CD8-positive, alpha-beta memory T cell (primary cell): ENCODE measurements around the gene RCAN1. TPM values are rescaled to one million over a fixed set of nuclear protein-coding genes. Genes with fewer than 3 reads are reported as not detected.
"Not testable (repeated sequence)": the region's sequence is repeated elsewhere in the genome, so short reads cannot be mapped to it uniquely, and the experiment has no call there.

Experiments
- CTCF ChIA-PET: fragments of 350-600 bp; sonication (Branson Sonifier 250); formaldehyde crosslinking; loops from one replicate; lab custom pipeline; 2021; ENCODE audit warnings: antibody characterized with exemption; lab: Charles Lee
- POLR2A ChIA-PET: fragments of 350-600 bp; sonication (Branson Sonifier 250); formaldehyde crosslinking; loops from one replicate; lab custom pipeline; 2021; ENCODE audit warnings: antibody characterized with exemption; lab: Charles Lee
- DNase-seq, 5 donors: peaks; one replicate each; pipeline versions ENCODE4 v3.0.0 to v3.0.0-alpha.2; 2020 to 2022; ENCODE audit warnings: mixed read lengths in 1 of 5
- H3K27ac ChIP-seq: one replicate; pipeline ENCODE4 v1.7.0; 2013; ENCODE audit warnings: low read depth, mild to moderate bottlenecking, low read length, moderate library complexity
- H3K27me3 ChIP-seq: 2 replicates; pipeline ENCODE4 v1.7.0; 2013; ENCODE audit warnings: low read length, mild to moderate bottlenecking; ENCODE audit not compliant: insufficient read depth, poor library complexity, severe bottlenecking
- H3K36me3 ChIP-seq: 2 replicates; pipeline ENCODE4 v1.7.0; 2013; ENCODE audit warnings: mild to moderate bottlenecking, low read length, moderate library complexity; ENCODE audit not compliant: insufficient read depth
- H3K4me1 ChIP-seq: 2 replicates; pipeline ENCODE4 v1.7.0; 2013; ENCODE audit warnings: mild to moderate bottlenecking, low read length, moderate library complexity; ENCODE audit not compliant: insufficient read depth
- H3K4me3 ChIP-seq: 2 replicates; pipeline ENCODE4 v1.7.0; 2013; ENCODE audit warnings: mild to moderate bottlenecking, low read length
- H3K9me3 ChIP-seq: 2 replicates; pipeline ENCODE4 v1.7.0; 2013; ENCODE audit warnings: mild to moderate bottlenecking, low read length
- H3K27ac Mint-ChIP-seq, 8 donors: one replicate each; pipeline ENCODE4 v1.8.0; 2020 to 2021; ENCODE audit warnings: mixed read lengths in 8 of 8, mild to moderate bottlenecking in 6 of 8, inconsistent platforms in 3 of 8, moderate library complexity in 3 of 8
- H3K27me3 Mint-ChIP-seq, 2 donors: one replicate each; pipeline ENCODE4 v1.8.0; 2020 to 2021; ENCODE audit warnings: mixed read lengths in 2 of 2, mild to moderate bottlenecking in 1 of 2, moderate library complexity in 1 of 2
- H3K36me3 Mint-ChIP-seq, 3 donors: one replicate each; pipeline ENCODE4 v1.8.0; 2020 to 2021; ENCODE audit warnings: mixed read lengths in 3 of 3, inconsistent platforms in 1 of 3, mild to moderate bottlenecking in 1 of 3
- H3K4me1 Mint-ChIP-seq, 3 donors: one replicate each; pipeline ENCODE4 v1.8.0; 2020 to 2021; ENCODE audit warnings: mixed read lengths in 3 of 3, inconsistent platforms in 1 of 3, mild to moderate bottlenecking in 1 of 3
- H3K4me3 Mint-ChIP-seq, 7 donors: one replicate each; pipeline ENCODE4 v1.8.0; 2020 to 2021; ENCODE audit warnings: mixed read lengths in 7 of 7, mild to moderate bottlenecking in 6 of 7, moderate library complexity in 4 of 7, inconsistent platforms in 2 of 7
- H3K9me3 Mint-ChIP-seq, 5 donors: one replicate each; pipeline ENCODE4 v1.8.0; 2020 to 2022; ENCODE audit warnings: mixed read lengths in 5 of 5, mild to moderate bottlenecking in 3 of 5, moderate library complexity in 2 of 5, inconsistent platforms in 1 of 5
- polyA plus RNA-seq: library from polyadenylated mRNA; unstranded; fragments of 300-500 nt; fragmentation: Illumina TruSeq; gene quantifications from one replicate; pipeline ENCODE4 v1.2.3, GENCODE V29; 2021
- total RNA-seq, 2 experiments: library from RNA; stranded (reverse); gene quantifications; one replicate each; pipeline ENCODE4 v1.2.3, GENCODE V29; 2021

The RCAN1 gene
- total and polyA plus RNA-seq, 3 experiments from 2014 or later, result 16.0 to 19.6 (median 16.9) TPM

DNA sequence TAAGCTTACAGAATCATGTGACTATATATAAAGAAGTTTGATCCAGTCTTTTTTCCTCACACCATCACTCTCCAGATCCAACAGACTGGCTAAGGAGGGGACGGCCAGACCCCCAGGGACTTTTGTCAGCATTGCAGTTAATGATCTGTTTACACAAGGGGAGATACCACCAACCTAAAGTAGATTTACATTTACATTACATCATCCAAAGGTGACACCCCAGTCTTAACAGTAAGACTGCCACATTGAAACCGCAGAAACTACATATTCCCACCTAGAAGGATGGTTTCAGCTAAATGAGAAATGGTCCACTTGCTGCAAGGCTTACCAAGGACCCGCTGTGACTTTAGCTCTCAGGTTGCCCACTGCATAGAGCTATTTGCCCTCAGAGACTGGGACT, 3.4 kb downstream of the RCAN1 start:
- no peak overlapping the region for H3K4me3 ChIP-seq
- H3K27ac Mint-ChIP-seq, result no peak overlapping the region
- H3K27me3 ChIP-seq, result no peaks in the 10 kb centered on the region
- peaks cover 14% of the 10 kb centered on the region for H3K4me1 ChIP-seq
- no peaks in the 10 kb centered on the region for H3K9me3 ChIP-seq
- no peaks in the 10 kb centered on the region for H3K27me3 Mint-ChIP-seq
- peak overlapping the region in 1 of 7 donors; percentile 43 for H3K4me3 Mint-ChIP-seq
- H3K36me3 ChIP-seq, result no peaks in the 10 kb centered on the region
- ChIA-PET POLR2A (no interaction called here), CTCF (interaction anchor here (1.0 kb wide), 1 partner anchor 11 kb away, joined by 3 read pairs; no protein-coding TSS in a partner anchor)
- H3K27ac ChIP-seq, result no peak overlapping the region
- H3K4me1 Mint-ChIP-seq, result peaks cover 14 to 36% (median 29%) of the 10 kb centered on the region in 3 donors
- DNase-seq, result no peak
- no peaks in the 10 kb centered on the region for H3K9me3 Mint-ChIP-seq
- peaks cover 0 to 3% (median 0%) of the 10 kb centered on the region in 3 donors for H3K36me3 Mint-ChIP-seq

DNA sequence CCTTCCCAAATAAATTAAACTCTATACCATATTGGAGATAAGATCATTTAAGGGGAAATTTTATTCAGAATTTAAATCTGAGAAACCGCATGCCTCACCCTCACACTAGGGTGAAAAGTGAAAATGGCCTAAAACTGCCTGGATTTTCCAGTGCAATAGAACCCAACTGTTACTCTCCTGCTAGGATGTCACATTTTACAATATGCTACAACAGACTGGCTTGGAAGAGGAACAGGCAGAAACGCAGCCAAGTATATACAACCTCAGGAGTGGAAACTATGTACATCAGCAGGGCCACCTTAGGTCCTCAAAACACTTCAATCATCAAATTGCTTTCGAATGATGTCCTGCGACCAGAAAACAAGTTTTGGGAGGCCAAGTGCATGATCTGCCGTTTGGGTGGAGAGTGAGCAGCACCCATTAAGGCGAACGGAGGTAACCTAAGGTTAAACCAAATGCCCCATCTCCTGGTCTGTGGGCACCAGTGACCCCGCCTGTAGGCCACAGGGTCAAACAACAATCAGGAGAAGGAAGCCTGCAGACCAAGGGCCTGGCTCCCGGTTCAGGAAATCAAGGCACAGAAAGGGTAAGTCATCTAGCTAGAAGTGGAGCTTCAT, 4.9 kb downstream of the RCAN1 start:
- no peak for DNase-seq
- H3K27ac ChIP-seq, result no peak overlapping the region
- Mint-ChIP-seq H3K27me3 (no peaks in the 10 kb centered on the region), H3K4me1 (peaks cover 12 to 29% (median 24%) of the 10 kb centered on the region in 3 donors), H3K9me3 (no peaks in the 10 kb centered on the region), H3K27ac (no peak overlapping the region), H3K36me3 (peaks cover 0 to 3% (median 0%) of the 10 kb centered on the region in 3 donors), H3K4me3 (peak overlapping the region in 1 of 7 donors; percentile 54)
- ChIA-PET CTCF (no interaction called here), POLR2A (no interaction called here)
- peaks cover 6% of the 10 kb centered on the region for H3K4me1 ChIP-seq
- no peaks in the 10 kb centered on the region for H3K9me3 ChIP-seq
- no peaks in the 10 kb centered on the region for H3K27me3 ChIP-seq
- no peaks in the 10 kb centered on the region for H3K36me3 ChIP-seq
- no peak overlapping the region for H3K4me3 ChIP-seq

DNA sequence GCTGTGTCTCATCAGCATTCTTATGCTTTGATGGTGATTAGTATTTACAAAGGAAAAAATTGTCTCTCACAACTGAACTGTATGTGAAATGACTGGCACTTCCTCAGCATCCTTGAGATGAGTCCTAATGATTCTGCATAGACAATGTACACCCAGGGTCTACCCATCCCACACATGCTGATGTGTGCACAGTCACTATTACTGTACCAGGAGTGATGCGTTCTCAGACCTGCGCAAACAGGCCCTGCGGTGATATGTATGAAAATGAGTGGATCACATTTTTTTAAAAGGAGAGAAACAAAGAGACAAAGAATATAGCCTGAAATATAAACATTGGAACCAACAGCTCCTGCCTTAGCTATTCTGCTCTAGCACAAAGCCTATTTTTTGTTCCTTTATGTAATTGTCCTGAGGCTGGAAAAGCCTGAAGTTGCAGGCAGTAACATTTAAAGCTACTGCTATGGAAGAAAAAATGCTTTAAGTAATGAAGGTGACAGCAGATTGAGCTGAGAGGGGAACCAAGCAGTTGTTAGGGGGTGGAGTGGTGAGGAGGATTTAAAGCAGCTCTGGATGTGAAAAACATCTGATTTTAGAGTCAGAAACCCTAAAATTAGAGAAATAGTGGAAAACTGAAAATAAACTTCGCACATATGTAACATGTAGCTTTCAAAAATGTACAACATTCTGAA, 5.5 kb downstream of the RCAN1 start:
- H3K36me3 ChIP-seq, result no peaks in the 10 kb centered on the region
- ChIA-PET CTCF (interaction anchor here (1.4 kb wide), 1 partner anchor 262 kb away, joined by 3 read pairs; no protein-coding TSS in a partner anchor), POLR2A (no interaction called here)
- H3K27ac ChIP-seq, result no peak overlapping the region
- no peak overlapping the region for H3K4me3 Mint-ChIP-seq
- DNase-seq, result no peak
- no peaks in the 10 kb centered on the region for H3K9me3 ChIP-seq
- H3K36me3 Mint-ChIP-seq, result peaks cover 0 to 3% (median 0%) of the 10 kb centered on the region in 3 donors
- H3K27ac Mint-ChIP-seq, result no peak overlapping the region
- H3K9me3 Mint-ChIP-seq, result no peaks in the 10 kb centered on the region
- H3K4me1 ChIP-seq, result peaks cover 6% of the 10 kb centered on the region
- H3K4me3 ChIP-seq, result no peak overlapping the region
- peaks cover 12 to 29% (median 24%) of the 10 kb centered on the region in 3 donors for H3K4me1 Mint-ChIP-seq
- H3K27me3 Mint-ChIP-seq, result no peaks in the 10 kb centered on the region
- no peaks in the 10 kb centered on the region for H3K27me3 ChIP-seq

GRCh38 chr21:34607376-34607775, 7.5 kb downstream of the RCAN1 start:
- H3K36me3 Mint-ChIP-seq, H3K27me3 Mint-ChIP-seq, H3K27me3 ChIP-seq, H3K4me3 Mint-ChIP-seq, H3K4me1 ChIP-seq, H3K4me3 ChIP-seq, DNase-seq, H3K27ac ChIP-seq, H3K4me1 Mint-ChIP-seq, H3K27ac Mint-ChIP-seq, POLR2A ChIA-PET, H3K9me3 Mint-ChIP-seq, H3K36me3 ChIP-seq, H3K9me3 ChIP-seq: not testable (repeated sequence)
- CTCF ChIA-PET, result interaction anchor here (0.6 to 1.2 kb wide), 2 partner anchors 12 to 699 kb away, joined by 3 read pairs; no protein-coding TSS in a partner anchor

DNA sequence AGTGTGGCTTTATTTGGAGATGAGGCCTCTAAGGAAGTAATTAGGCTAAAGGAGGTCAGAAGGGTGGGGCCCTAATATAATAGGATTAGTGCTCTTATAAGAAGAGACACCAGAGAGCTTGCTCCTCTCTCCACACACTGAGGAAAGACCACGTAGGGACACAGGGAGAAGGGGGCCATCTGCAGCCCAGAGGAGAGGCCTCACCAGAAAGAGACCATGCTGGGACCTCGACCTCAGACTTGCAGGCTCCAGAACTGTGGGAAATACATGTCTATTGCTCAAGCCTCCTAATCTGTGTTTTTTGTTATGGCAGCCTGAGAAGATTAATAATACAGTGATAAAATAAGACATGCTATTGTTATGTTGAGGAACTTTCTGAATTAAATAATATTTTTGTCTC, 8.3 kb downstream of the RCAN1 start:
- Histone ChIP-seq H3K9me3 (no peaks in the 10 kb centered on the region), H3K4me3 (no peak overlapping the region), H3K27ac (no peak overlapping the region), H3K36me3 (no peaks in the 10 kb centered on the region), H3K27me3 (no peaks in the 10 kb centered on the region), H3K4me1 (no peaks in the 10 kb centered on the region)
- CTCF ChIA-PET, result no interaction called here
- Mint-ChIP-seq H3K9me3 (no peaks in the 10 kb centered on the region), H3K36me3 (no peaks in the 10 kb centered on the region), H3K4me3 (no peak overlapping the region), H3K4me1 (peaks cover 0 to 3% (median under 1%) of the 10 kb centered on the region in 3 donors), H3K27ac (no peak overlapping the region), H3K27me3 (no peaks in the 10 kb centered on the region)
- DNase-seq, result no peak
- POLR2A ChIA-PET, result no interaction called here

DNA sequence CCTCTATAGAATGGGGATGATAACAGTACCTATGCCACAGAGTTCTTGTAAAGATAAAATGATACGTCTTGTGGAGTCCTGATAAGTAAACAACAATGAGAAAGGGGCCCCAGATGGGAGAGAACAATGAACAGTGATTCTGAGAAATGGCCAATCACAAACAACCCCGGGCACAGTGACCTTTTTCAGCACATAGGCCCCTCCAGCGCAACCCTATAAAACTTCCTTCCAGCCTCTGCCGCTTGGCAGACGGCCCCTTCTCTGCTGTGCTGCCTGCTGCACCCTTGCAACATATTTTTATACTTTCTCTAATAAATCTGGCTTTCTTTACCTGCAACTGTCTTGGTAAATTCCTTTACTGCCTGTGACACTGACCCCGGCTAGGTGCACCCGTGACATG, 8.9 kb downstream of the RCAN1 start:
- H3K27ac Mint-ChIP-seq, result no peak overlapping the region
- no peak overlapping the region for H3K4me3 Mint-ChIP-seq
- Histone ChIP-seq H3K9me3 (no peaks in the 10 kb centered on the region), H3K4me3 (no peak overlapping the region), H3K4me1 (no peaks in the 10 kb centered on the region), H3K36me3 (no peaks in the 10 kb centered on the region), H3K27me3 (no peaks in the 10 kb centered on the region), H3K27ac (no peak overlapping the region)
- POLR2A ChIA-PET, result no interaction called here
- no peaks in the 10 kb centered on the region for H3K36me3 Mint-ChIP-seq
- H3K4me1 Mint-ChIP-seq, result no peaks in the 10 kb centered on the region
- no peaks in the 10 kb centered on the region for H3K9me3 Mint-ChIP-seq
- no peaks in the 10 kb centered on the region for H3K27me3 Mint-ChIP-seq
- no peak for DNase-seq
- CTCF ChIA-PET, result no interaction called here

DNA sequence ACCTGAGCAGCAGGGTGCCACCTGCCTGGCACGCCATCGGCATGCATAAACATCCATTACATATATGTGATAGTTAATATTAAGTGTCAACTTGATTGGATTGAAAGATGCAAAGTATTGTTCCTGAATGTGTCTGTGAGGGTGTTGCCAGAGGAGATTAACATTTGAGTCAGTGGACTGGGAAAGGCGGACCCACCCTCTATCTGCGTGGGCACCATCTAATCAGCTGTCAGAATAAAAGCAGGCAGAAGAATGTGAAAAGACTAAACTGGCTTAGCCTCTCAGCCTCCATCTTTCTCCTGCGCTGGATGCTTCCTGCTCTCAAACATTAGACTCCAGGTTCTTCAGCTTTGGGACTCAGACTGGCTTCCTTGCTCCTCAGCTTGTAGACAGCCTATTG, 10.0 kb downstream of the RCAN1 start:
- H3K4me1 Mint-ChIP-seq, H3K9me3 Mint-ChIP-seq, H3K9me3 ChIP-seq, H3K4me1 ChIP-seq, H3K4me3 Mint-ChIP-seq, H3K27me3 Mint-ChIP-seq, H3K27ac ChIP-seq, CTCF ChIA-PET, POLR2A ChIA-PET, H3K36me3 ChIP-seq, DNase-seq, H3K36me3 Mint-ChIP-seq, H3K27me3 ChIP-seq, H3K4me3 ChIP-seq: not testable (repeated sequence)
- peak overlapping the region in 1 of 8 donors; percentile 4 for H3K27ac Mint-ChIP-seq

GRCh38 chr21:34604556-34604955, 10.4 kb downstream of the RCAN1 start:
- Histone ChIP-seq H3K4me3 (no peak overlapping the region), H3K36me3 (no peaks in the 10 kb centered on the region), H3K9me3 (no peaks in the 10 kb centered on the region), H3K4me1 (no peaks in the 10 kb centered on the region), H3K27me3 (no peaks in the 10 kb centered on the region), H3K27ac (no peak overlapping the region)
- Mint-ChIP-seq H3K9me3 (no peaks in the 10 kb centered on the region), H3K4me3 (no peak overlapping the region), H3K27ac (no peak overlapping the region), H3K36me3 (no peaks in the 10 kb centered on the region), H3K4me1 (no peaks in the 10 kb centered on the region), H3K27me3 (no peaks in the 10 kb centered on the region)
- CTCF ChIA-PET, result no interaction called here
- DNase-seq, result no peak
- POLR2A ChIA-PET, result no interaction called here
